Fibroblast of the aortic adventitia (primary cell): ENCODE measurements around the gene SLC32A1. TPM values are rescaled to one million over a fixed set of nuclear protein-coding genes. Genes with fewer than 3 reads are reported as not detected.

Experiments used
- DNase-seq: peaks from one replicate; pipeline ENCODE4 v3.0.0-alpha.2; 2010; ENCODE audit warnings: low read depth
- H3K4me3 ChIP-seq: 2 replicates; pipeline ENCODE4 v1.5.1; 2011; ENCODE audit warnings: low read depth, mild to moderate bottlenecking, control low read depth, low read length, moderate library complexity
- total RNA-seq: library from RNA; depleted of rRNA; stranded (reverse); fragments of >200 nt; gene quantifications from 2 replicates; pipeline ENCODE4 v1.2.3, GENCODE V29; 2012; ENCODE audit warnings: low replicate concordance
- TF ChIP-seq, protein P1 (sequence below): IDR thresholded peaks from 2 replicates; pipeline ENCODE4 v1.5.1; 2011; ENCODE audit warnings: mild to moderate bottlenecking, low read length, control low read depth, inconsistent platforms; ENCODE audit not compliant: insufficient read depth

SLC32A1 gene
- total RNA-seq, 1 donor = not detected

DNA sequence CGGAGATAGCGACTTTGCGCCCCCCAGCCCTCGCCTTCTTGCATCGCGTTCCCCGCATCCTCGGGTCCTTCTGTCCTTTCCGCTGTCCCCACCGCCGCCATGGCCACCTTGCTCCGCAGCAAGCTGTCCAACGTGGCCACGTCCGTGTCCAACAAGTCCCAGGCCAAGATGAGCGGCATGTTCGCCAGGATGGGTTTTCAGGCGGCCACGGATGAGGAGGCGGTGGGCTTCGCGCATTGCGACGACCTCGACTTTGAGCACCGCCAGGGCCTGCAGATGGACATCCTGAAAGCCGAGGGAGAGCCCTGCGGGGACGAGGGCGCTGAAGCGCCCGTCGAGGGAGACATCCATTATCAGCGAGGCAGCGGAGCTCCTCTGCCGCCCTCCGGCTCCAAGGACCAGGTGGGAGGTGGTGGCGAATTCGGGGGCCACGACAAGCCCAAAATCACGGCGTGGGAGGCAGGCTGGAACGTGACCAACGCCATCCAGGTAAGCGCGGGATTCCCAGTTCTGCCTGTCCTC lies 401 bp downstream of the SLC32A1 start:
- TF ChIP-seq, protein P1, sequence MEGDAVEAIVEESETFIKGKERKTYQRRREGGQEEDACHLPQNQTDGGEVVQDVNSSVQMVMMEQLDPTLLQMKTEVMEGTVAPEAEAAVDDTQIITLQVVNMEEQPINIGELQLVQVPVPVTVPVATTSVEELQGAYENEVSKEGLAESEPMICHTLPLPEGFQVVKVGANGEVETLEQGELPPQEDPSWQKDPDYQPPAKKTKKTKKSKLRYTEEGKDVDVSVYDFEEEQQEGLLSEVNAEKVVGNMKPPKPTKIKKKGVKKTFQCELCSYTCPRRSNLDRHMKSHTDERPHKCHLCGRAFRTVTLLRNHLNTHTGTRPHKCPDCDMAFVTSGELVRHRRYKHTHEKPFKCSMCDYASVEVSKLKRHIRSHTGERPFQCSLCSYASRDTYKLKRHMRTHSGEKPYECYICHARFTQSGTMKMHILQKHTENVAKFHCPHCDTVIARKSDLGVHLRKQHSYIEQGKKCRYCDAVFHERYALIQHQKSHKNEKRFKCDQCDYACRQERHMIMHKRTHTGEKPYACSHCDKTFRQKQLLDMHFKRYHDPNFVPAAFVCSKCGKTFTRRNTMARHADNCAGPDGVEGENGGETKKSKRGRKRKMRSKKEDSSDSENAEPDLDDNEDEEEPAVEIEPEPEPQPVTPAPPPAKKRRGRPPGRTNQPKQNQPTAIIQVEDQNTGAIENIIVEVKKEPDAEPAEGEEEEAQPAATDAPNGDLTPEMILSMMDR = no peak
- DNase-seq = no peak
- no peak overlapping the region for H3K4me3 ChIP-seq

DNA sequence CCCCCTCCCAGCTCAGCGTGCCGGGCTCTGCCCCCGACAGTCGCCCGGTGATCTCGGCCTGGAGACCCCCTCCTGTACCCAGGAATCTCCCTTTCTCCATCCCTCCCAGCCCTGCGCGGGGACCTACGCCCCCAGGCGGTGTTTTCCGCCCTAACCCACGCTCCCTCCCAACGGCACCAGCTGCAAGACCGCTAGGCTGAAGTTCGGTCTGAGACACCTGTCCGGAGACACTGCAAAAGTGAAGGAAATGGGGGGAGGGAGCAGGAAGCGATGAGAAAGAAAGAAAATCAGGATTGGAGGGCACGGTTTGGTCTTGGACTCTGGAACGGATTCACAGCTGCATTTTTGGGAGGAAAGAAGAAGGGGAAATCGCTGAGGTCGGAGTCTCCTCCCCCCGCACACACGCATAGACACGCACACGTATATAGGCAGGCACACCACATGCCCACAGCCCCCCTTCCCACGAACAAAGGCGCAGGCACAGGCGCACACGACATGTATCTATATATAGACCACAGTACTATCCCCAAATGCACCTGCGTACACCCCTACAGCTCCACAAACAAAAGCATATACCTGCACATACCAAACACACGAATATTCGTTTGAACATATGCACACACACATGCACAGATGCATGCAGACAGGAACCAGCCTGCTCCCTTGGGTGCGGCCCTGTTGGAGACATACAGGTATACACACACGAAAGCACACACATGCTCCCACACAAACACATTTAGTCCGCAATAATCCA lies 1.0 kb downstream of the SLC32A1 start:
- no peak for DNase-seq
- TF ChIP-seq, protein P1 = no peak
- no peak overlapping the region for H3K4me3 ChIP-seq

DNA sequence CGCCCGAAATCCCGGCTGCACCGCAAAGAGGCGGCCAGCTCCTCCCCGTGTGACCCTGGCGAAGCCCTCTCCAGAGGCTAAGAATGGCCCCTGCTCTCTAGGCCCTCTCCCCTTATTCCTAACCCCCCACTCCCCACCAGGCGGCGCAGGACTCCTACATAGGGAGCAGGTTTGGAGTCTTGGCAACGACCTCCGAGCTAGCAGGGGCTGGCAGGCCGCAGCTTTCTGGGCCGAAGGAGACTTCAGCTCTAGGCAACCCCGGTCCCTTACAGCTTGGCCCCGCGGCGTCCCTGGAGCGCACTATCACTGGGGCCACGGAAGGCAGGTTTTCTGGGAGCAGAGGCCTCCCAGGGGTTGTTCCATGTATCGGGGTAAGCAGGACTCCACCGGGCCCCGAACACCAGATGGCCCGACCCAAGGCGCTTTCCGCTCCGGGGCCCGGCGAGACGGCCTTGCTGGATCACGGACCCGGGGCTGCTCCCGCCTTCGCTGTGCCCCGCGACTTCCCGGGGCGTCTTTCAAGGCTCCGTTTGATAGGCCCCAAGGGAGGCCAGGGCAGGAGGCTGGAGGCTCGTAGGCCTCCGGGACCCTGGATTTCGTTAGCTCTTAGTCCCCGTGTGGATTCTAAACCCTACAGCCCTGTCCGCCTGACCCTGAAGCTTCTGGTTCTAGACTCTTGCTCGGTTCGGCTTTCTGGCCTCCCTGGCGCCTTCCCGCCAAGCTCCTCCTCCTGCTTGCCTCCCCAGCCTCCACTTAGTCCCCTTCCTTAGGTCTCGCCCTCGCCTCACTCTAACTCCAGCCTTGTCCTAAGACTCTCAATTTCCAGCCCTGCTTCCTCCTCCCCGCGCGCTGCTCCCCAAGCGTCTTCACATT lies 1.9 kb downstream of the SLC32A1 start:
- peak; percentile 38 for DNase-seq
- TF ChIP-seq, protein P1 = peak; percentile 54
- no peak overlapping the region for H3K4me3 ChIP-seq

DNA sequence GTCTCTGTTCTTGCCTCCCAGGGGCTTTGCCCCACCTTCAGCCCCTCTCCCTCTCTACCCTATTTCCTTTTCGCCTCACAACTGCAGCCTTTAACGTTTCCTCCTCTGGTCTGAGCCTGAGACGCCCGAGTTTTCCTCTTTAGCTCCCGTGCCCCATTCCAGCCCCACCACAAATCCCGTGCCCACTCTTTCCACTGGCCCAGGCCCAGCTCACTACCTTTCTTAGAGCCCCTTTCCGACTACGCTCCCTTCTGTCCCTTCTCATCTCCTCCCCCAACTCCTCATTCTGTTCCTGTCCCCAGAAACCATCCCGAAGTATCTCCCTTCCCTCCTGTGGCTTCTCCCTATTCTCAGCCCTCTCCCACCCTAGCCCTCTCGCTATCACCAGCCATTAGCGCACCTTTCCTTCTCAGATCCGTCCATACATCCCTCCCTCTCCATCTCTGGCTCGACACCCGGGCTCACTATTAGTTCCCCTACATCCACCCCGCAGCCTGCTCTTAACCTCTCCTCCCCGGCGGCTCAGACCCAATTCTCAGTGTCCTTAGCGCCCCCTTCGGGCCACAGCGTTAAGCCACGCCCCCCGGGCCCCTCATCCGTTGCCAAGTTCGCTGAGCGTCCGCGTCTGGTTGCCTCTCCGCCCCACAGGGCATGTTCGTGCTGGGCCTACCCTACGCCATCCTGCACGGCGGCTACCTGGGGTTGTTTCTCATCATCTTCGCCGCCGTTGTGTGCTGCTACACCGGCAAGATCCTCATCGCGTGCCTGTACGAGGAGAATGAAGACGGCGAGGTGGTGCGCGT lies 2.7 kb downstream of the SLC32A1 start:
- no peak overlapping the region for H3K4me3 ChIP-seq
- no peak for DNase-seq
- TF ChIP-seq, protein P1 = no peak

DNA sequence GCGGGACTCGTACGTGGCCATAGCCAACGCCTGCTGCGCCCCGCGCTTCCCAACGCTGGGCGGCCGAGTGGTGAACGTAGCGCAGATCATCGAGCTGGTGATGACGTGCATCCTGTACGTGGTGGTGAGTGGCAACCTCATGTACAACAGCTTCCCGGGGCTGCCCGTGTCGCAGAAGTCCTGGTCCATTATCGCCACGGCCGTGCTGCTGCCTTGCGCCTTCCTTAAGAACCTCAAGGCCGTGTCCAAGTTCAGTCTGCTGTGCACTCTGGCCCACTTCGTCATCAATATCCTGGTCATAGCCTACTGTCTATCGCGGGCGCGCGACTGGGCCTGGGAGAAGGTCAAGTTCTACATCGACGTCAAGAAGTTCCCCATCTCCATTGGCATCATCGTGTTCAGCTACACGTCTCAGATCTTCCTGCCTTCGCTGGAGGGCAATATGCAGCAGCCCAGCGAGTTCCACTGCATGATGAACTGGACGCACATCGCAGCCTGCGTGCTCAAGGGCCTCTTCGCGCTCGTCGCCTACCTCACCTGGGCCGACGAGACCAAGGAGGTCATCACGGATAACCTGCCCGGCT lies 3.4 kb downstream of the SLC32A1 start:
- TF ChIP-seq, protein P1 = no peak
- DNase-seq = no peak
- H3K4me3 ChIP-seq = no peak overlapping the region

DNA sequence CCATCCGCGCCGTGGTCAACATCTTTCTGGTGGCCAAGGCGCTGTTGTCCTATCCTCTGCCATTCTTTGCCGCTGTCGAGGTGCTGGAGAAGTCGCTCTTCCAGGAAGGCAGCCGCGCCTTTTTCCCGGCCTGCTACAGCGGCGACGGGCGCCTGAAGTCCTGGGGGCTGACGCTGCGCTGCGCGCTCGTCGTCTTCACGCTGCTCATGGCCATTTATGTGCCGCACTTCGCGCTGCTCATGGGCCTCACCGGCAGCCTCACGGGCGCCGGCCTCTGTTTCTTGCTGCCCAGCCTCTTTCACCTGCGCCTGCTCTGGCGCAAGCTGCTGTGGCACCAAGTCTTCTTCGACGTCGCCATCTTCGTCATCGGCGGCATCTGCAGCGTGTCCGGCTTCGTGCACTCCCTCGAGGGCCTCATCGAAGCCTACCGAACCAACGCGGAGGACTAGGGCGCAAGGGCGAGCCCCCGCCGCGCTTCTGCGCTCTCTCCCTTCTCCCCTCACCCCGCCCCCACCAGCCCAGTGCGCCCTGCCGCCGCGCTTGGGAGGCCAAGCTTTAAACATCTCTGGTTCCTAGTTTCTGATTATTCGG lies 4.0 kb downstream of the SLC32A1 start:
- H3K4me3 ChIP-seq = no peak overlapping the region
- DNase-seq = no peak
- TF ChIP-seq, protein P1 = no peak
